CD8-positive, alpha-beta memory T cell (primary cell): ENCODE data around the gene MUC5B. TPM values are rescaled to one million over a fixed set of nuclear protein-coding genes. Genes with fewer than 3 reads are reported as not detected.

Experiments
- CTCF ChIA-PET: fragments of 350-600 bp; sonication (Branson Sonifier 250); formaldehyde crosslinking; loops from one replicate; lab custom pipeline; 2021; ENCODE audit warnings: antibody characterized with exemption; lab: Charles Lee
- POLR2A ChIA-PET: fragments of 350-600 bp; sonication (Branson Sonifier 250); formaldehyde crosslinking; loops from one replicate; lab custom pipeline; 2021; ENCODE audit warnings: antibody characterized with exemption; lab: Charles Lee
- DNase-seq, 5 donors: peaks; one replicate each; pipeline versions ENCODE4 v3.0.0 to v3.0.0-alpha.2; 2020 to 2022; ENCODE audit warnings: mixed read lengths in 1 of 5
- H3K27ac ChIP-seq: one replicate; pipeline ENCODE4 v1.7.0; 2013; ENCODE audit warnings: low read depth, mild to moderate bottlenecking, low read length, moderate library complexity
- H3K27me3 ChIP-seq: 2 replicates; pipeline ENCODE4 v1.7.0; 2013; ENCODE audit warnings: low read length, mild to moderate bottlenecking; ENCODE audit not compliant: insufficient read depth, poor library complexity, severe bottlenecking
- H3K36me3 ChIP-seq: 2 replicates; pipeline ENCODE4 v1.7.0; 2013; ENCODE audit warnings: mild to moderate bottlenecking, low read length, moderate library complexity; ENCODE audit not compliant: insufficient read depth
- H3K4me1 ChIP-seq: 2 replicates; pipeline ENCODE4 v1.7.0; 2013; ENCODE audit warnings: mild to moderate bottlenecking, low read length, moderate library complexity; ENCODE audit not compliant: insufficient read depth
- H3K4me3 ChIP-seq: 2 replicates; pipeline ENCODE4 v1.7.0; 2013; ENCODE audit warnings: mild to moderate bottlenecking, low read length
- H3K9me3 ChIP-seq: 2 replicates; pipeline ENCODE4 v1.7.0; 2013; ENCODE audit warnings: mild to moderate bottlenecking, low read length
- H3K27ac Mint-ChIP-seq, 8 donors: one replicate each; pipeline ENCODE4 v1.8.0; 2020 to 2021; ENCODE audit warnings: mixed read lengths in 8 of 8, mild to moderate bottlenecking in 6 of 8, inconsistent platforms in 3 of 8, moderate library complexity in 3 of 8
- H3K27me3 Mint-ChIP-seq, 2 donors: one replicate each; pipeline ENCODE4 v1.8.0; 2020 to 2021; ENCODE audit warnings: mixed read lengths in 2 of 2, mild to moderate bottlenecking in 1 of 2, moderate library complexity in 1 of 2
- H3K36me3 Mint-ChIP-seq, 3 donors: one replicate each; pipeline ENCODE4 v1.8.0; 2020 to 2021; ENCODE audit warnings: mixed read lengths in 3 of 3, inconsistent platforms in 1 of 3, mild to moderate bottlenecking in 1 of 3
- H3K4me1 Mint-ChIP-seq, 3 donors: one replicate each; pipeline ENCODE4 v1.8.0; 2020 to 2021; ENCODE audit warnings: mixed read lengths in 3 of 3, inconsistent platforms in 1 of 3, mild to moderate bottlenecking in 1 of 3
- H3K4me3 Mint-ChIP-seq, 7 donors: one replicate each; pipeline ENCODE4 v1.8.0; 2020 to 2021; ENCODE audit warnings: mixed read lengths in 7 of 7, mild to moderate bottlenecking in 6 of 7, moderate library complexity in 4 of 7, inconsistent platforms in 2 of 7
- H3K9me3 Mint-ChIP-seq, 5 donors: one replicate each; pipeline ENCODE4 v1.8.0; 2020 to 2022; ENCODE audit warnings: mixed read lengths in 5 of 5, mild to moderate bottlenecking in 3 of 5, moderate library complexity in 2 of 5, inconsistent platforms in 1 of 5
- polyA plus RNA-seq: library from polyadenylated mRNA; unstranded; fragments of 300-500 nt; fragmentation: Illumina TruSeq; gene quantifications from one replicate; pipeline ENCODE4 v1.2.3, GENCODE V29; 2021
- total RNA-seq, 2 experiments: library from RNA; stranded (reverse); gene quantifications; one replicate each; pipeline ENCODE4 v1.2.3, GENCODE V29; 2021

The MUC5B gene
- total and polyA plus RNA-seq, 3 experiments from 2014 or later: not detected

GRCh38 chr11:1219446-1219833, 3.4 kb upstream of the MUC5B start:
- Histone ChIP-seq H3K4me1 (no peaks in the 10 kb centered on the region), H3K36me3 (no peaks in the 10 kb centered on the region), H3K27me3 (no peaks in the 10 kb centered on the region), H3K27ac (no peak overlapping the region), H3K9me3 (no peaks in the 10 kb centered on the region), H3K4me3 (no peak overlapping the region)
- Mint-ChIP-seq H3K9me3 (peaks cover 0 to 3% (median 2%) of the 10 kb centered on the region in 5 donors), H3K27ac (no peak overlapping the region), H3K4me1 (no peaks in the 10 kb centered on the region), H3K4me3 (no peak overlapping the region), H3K36me3 (no peaks in the 10 kb centered on the region), H3K27me3 (peaks cover 4 to 11% of the 10 kb centered on the region in 2 donors)
- CTCF ChIA-PET: no interaction called here
- POLR2A ChIA-PET: no interaction called here
- peak in 1 of 5 donors; percentile 24 for DNase-seq

DNA sequence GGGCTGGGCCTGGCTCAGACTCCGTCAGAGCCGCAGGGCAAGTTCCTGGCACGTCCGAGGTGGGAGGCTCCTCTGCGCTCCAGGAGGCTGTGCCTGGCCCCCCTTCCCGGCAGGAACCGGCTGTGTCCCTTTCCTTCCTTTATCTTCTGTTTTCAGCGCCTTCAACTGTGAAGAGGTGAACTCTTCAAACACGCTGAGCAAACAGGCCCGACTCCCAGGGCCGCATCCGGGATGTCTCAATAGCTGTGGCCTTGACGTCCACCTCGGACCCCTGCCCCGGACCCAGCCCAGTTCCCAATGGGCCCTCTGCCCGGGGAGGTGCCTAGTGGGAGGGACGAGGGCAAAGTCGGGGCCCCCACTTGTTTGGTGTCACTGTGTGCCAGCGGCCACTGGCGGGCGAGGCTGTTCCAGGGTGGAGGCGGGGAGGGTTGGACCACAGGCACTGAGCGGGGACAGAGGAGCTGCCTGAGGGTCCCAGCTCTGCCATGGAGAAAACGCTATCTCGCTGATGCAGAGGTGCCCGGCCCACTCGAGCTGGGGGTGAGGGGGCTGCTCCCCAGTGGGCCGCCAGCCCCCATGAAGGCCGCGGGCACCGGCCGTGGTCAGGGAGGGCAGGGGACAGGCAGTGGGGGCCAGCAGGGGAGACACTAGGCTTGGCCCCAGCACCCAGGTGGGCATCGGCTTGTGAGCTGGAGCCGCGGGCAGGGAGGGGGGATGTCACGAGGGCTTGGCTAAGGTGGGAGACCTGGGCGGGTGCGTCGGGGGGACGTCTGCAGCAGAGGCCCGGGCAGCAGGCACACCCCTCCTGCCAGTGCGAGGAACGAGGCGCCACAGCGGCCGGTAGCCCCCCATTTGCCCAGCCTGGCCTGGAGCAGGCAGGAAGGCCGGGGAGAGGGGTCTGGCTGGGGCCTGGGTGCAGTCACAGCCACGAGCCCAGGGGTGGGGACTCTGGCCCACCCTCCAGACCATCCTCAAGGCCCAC, 2.7 kb upstream of the MUC5B start:
- Mint-ChIP-seq H3K36me3 (no peaks in the 10 kb centered on the region), H3K4me3 (no peak overlapping the region), H3K27me3 (peaks cover 4 to 11% of the 10 kb centered on the region in 2 donors), H3K27ac (no peak overlapping the region), H3K9me3 (peaks cover 0 to under 1% (median 0%) of the 10 kb centered on the region in 5 donors), H3K4me1 (no peaks in the 10 kb centered on the region)
- H3K9me3 ChIP-seq: no peaks in the 10 kb centered on the region
- ChIA-PET POLR2A (no interaction called here), CTCF (no interaction called here)
- H3K27me3 ChIP-seq: no peaks in the 10 kb centered on the region
- H3K27ac ChIP-seq: no peak overlapping the region
- H3K36me3 ChIP-seq: no peaks in the 10 kb centered on the region
- no peaks in the 10 kb centered on the region for H3K4me1 ChIP-seq
- H3K4me3 ChIP-seq: no peak overlapping the region
- DNase-seq: peak in 1 of 5 donors; percentile 44

DNA sequence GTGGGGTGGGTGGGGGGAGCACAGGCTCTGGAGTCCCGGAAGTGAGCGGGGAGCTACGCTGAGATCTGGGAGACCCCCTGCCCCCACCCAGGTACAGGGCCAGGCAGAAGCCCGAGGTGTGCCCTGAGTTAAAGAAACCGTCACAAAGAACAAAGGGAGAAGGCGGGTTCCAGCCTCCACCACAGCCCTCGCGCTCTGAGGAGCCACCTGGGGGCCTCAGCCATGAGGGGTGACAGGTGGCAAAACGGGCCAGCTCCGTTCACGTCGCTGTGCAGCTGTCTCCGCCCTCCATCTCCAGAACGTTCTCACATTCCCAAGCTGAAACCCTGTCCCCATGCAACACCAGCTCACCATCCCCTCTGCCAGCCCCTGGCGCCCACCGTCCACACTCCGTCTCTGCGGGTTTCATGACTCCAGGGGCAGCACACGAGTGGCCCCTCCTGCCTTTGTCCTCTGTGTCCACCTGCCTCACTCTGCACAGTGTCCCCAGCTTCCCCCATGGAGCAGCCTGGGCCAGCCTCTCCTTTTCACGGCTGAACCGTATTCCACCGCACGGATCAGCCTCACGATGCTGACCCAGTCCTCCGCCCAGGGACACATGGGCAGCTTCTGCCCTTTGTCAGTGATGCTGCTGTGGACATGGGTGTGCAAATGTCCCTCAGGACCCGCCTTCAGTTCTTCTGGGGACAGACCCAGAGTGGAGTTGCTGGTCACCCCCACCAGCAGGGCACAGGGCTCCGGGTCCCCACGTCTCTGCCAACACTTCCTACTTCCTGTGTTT, 1.7 kb upstream of the MUC5B start:
- Histone ChIP-seq H3K27ac (no peak overlapping the region), H3K9me3 (no peaks in the 10 kb centered on the region), H3K4me3 (no peak overlapping the region), H3K4me1 (no peaks in the 10 kb centered on the region), H3K36me3 (no peaks in the 10 kb centered on the region), H3K27me3 (no peaks in the 10 kb centered on the region)
- DNase-seq: peak in 1 of 5 donors; percentile 17
- Mint-ChIP-seq H3K9me3 (no peaks in the 10 kb centered on the region), H3K27me3 (peaks cover 2 to 9% of the 10 kb centered on the region in 2 donors), H3K4me1 (no peaks in the 10 kb centered on the region), H3K4me3 (no peak overlapping the region), H3K36me3 (no peaks in the 10 kb centered on the region), H3K27ac (no peak overlapping the region)
- ChIA-PET CTCF (no interaction called here), POLR2A (no interaction called here)

GRCh38 chr11:1221848-1222311, 986 bp upstream of the MUC5B start:
- no peak overlapping the region for H3K27ac Mint-ChIP-seq
- no peaks in the 10 kb centered on the region for H3K27me3 ChIP-seq
- no peak overlapping the region for H3K4me3 Mint-ChIP-seq
- H3K36me3 ChIP-seq: no peaks in the 10 kb centered on the region
- peak in 1 of 5 donors; percentile 38 for DNase-seq
- no peaks in the 10 kb centered on the region for H3K9me3 ChIP-seq
- no peak overlapping the region for H3K4me3 ChIP-seq
- H3K36me3 Mint-ChIP-seq: no peaks in the 10 kb centered on the region
- POLR2A ChIA-PET: no interaction called here
- H3K27ac ChIP-seq: no peak overlapping the region
- CTCF ChIA-PET: no interaction called here
- no peaks in the 10 kb centered on the region for H3K4me1 ChIP-seq
- no peaks in the 10 kb centered on the region for H3K4me1 Mint-ChIP-seq
- H3K27me3 Mint-ChIP-seq: peaks cover 0 to 7% of the 10 kb centered on the region in 2 donors
- H3K9me3 Mint-ChIP-seq: no peaks in the 10 kb centered on the region

- H3K9me3 Mint-ChIP-seq: no peaks in the 10 kb centered on the region
- DNase-seq: peak in 1 of 5 donors; percentile 42
- Histone ChIP-seq H3K4me3 (no peak overlapping the region), H3K27ac (no peak overlapping the region), H3K27me3 (no peaks in the 10 kb centered on the region), H3K4me1 (no peaks in the 10 kb centered on the region), H3K9me3 (no peaks in the 10 kb centered on the region), H3K36me3 (no peaks in the 10 kb centered on the region)
- H3K4me3 Mint-ChIP-seq: no peak overlapping the region
- CTCF ChIA-PET: no interaction called here
- peaks cover 0 to 7% of the 10 kb centered on the region in 2 donors for H3K27me3 Mint-ChIP-seq
- POLR2A ChIA-PET: no interaction called here
- no peak overlapping the region for H3K27ac Mint-ChIP-seq
- H3K36me3 Mint-ChIP-seq: no peaks in the 10 kb centered on the region
- H3K4me1 Mint-ChIP-seq: no peaks in the 10 kb centered on the region
These were observed 662 bp downstream of the MUC5B start for GRCh38 chr11:1223346-1224110.

DNA sequence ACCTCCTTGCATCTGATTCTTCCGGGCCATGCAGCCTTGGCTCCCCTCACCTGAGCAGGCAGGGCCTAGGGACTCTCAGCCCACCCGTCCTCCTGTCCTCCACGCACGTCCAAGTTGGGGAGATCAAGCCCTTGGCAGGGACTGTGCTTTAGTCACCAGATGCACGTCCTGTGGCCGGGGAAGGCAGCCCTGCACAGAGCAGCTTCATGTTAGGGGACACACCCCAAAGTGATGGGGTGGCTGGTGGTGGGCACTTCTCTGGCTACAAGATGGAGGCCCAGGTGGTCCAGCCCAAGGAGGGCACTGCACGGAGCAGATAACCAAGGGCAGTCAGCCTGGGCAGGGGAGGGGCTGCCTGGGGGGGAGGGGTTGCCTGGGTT, 1.2 kb downstream of the MUC5B start:
- Histone ChIP-seq H3K9me3 (no peaks in the 10 kb centered on the region), H3K4me1 (no peaks in the 10 kb centered on the region), H3K27me3 (no peaks in the 10 kb centered on the region), H3K36me3 (no peaks in the 10 kb centered on the region), H3K4me3 (no peak overlapping the region), H3K27ac (no peak overlapping the region)
- DNase-seq: no peak
- POLR2A ChIA-PET: no interaction called here
- CTCF ChIA-PET: no interaction called here
- Mint-ChIP-seq H3K4me3 (no peak overlapping the region), H3K9me3 (no peaks in the 10 kb centered on the region), H3K36me3 (no peaks in the 10 kb centered on the region), H3K4me1 (no peaks in the 10 kb centered on the region), H3K27me3 (peaks cover 0 to 7% of the 10 kb centered on the region in 2 donors), H3K27ac (no peak overlapping the region)

GRCh38 chr11:1224491-1225385, 1.9 kb downstream of the MUC5B start:
- Histone ChIP-seq H3K27me3 (no peaks in the 10 kb centered on the region), H3K36me3 (no peaks in the 10 kb centered on the region), H3K9me3 (no peaks in the 10 kb centered on the region), H3K4me3 (no peak overlapping the region), H3K27ac (no peak overlapping the region), H3K4me1 (no peaks in the 10 kb centered on the region)
- no peaks in the 10 kb centered on the region for H3K9me3 Mint-ChIP-seq
- peak overlapping the region in 1 of 8 donors; percentile 38 for H3K27ac Mint-ChIP-seq
- CTCF ChIA-PET: no interaction called here
- POLR2A ChIA-PET: no interaction called here
- DNase-seq: peak in 1 of 5 donors; percentile 42
- H3K36me3 Mint-ChIP-seq: no peaks in the 10 kb centered on the region
- no peaks in the 10 kb centered on the region for H3K4me1 Mint-ChIP-seq
- H3K27me3 Mint-ChIP-seq: peaks cover 0 to 7% of the 10 kb centered on the region in 2 donors
- no peak overlapping the region for H3K4me3 Mint-ChIP-seq
